Hepatocyte (in vitro differentiated cells): ENCODE data around the gene ZDHHC11B. TPM values are rescaled to one million over a fixed set of nuclear protein-coding genes. Genes with fewer than 3 reads are reported as not detected.

Experiments
- DNase-seq: peaks from one replicate; pipeline ENCODE4 v3.0.0-alpha.2; 2016; ENCODE audit warnings: low spot score
- H2AFZ ChIP-seq: fragments of 200-600 bp; sonication (generic); 2 replicates; pipeline ENCODE4 v1.6.0; 2016; ENCODE audit warnings: antibody characterized with exemption, mild to moderate bottlenecking
- H3K27ac ChIP-seq: fragments of 200-600 bp; sonication (generic); 2 replicates; pipeline ENCODE4 v1.5.1; 2016; ENCODE audit warnings: mild to moderate bottlenecking
- H3K27me3 ChIP-seq: fragments of 200-600 bp; sonication (generic); 2 replicates; pipeline ENCODE4 v1.6.1; 2016
- H3K36me3 ChIP-seq: fragments of 200-600 bp; sonication (generic); replicated peaks from 2 replicates; pipeline ENCODE4 v1.5.1; 2016; ENCODE audit warnings: low read depth; ENCODE audit not compliant: insufficient read depth
- H3K4me1 ChIP-seq: fragments of 200-600 bp; sonication (generic); 2 replicates; pipeline ENCODE4 v1.5.1; 2016; ENCODE audit warnings: mild to moderate bottlenecking, moderate library complexity; ENCODE audit not compliant: insufficient read depth
- H3K4me2 ChIP-seq: fragments of 200-600 bp; sonication (generic); 2 replicates; pipeline ENCODE4 v1.6.0; 2016
- H3K4me3 ChIP-seq: fragments of 200-600 bp; sonication (generic); 2 replicates; pipeline ENCODE4 v1.5.1; 2016; ENCODE audit warnings: mild to moderate bottlenecking
- H3K79me2 ChIP-seq: fragments of 200-600 bp; sonication (generic); 2 replicates; pipeline ENCODE4 v1.6.0; 2017; ENCODE audit warnings: mild to moderate bottlenecking
- H3K9me2 ChIP-seq: fragments of 200-600 bp; sonication (generic); replicated peaks from 2 replicates; pipeline ENCODE4 v1.6.0; 2017; ENCODE audit warnings: mild to moderate bottlenecking; ENCODE audit not compliant: insufficient read depth
- H3K9me3 ChIP-seq: fragments of 200-600 bp; sonication (generic); 2 replicates; pipeline ENCODE4 v1.5.1; 2016; ENCODE audit warnings: low read depth, mild to moderate bottlenecking
- H4K20me1 ChIP-seq: fragments of 200-600 bp; sonication (generic); 2 replicates; pipeline ENCODE4 v1.6.0; 2016; ENCODE audit warnings: mild to moderate bottlenecking; ENCODE audit not compliant: insufficient read depth, poor library complexity, severe bottlenecking
- CTCF ChIP-seq: fragments of 200-600 bp; sonication (generic); IDR thresholded peaks from 2 replicates; pipeline ENCODE4 v1.5.1; 2016; ENCODE audit warnings: antibody characterized with exemption, mild to moderate bottlenecking; ENCODE audit not compliant: poor library complexity
- EZH2 ChIP-seq: fragments of 200-600 bp; sonication (generic); IDR thresholded peaks from 2 replicates; pipeline ENCODE4 v1.6.1; 2016; ENCODE audit warnings: antibody characterized with exemption, mild to moderate bottlenecking, borderline replicate concordance
- EZH2phosphoT487 ChIP-seq: fragments of 200-600 bp; sonication (generic); IDR thresholded peaks from one replicate; pipeline ENCODE4 v1.6.1; 2018; ENCODE audit warnings: antibody characterized with exemption, mild to moderate bottlenecking, low read depth, moderate library complexity; ENCODE audit not compliant: unreplicated experiment, severe bottlenecking
- WGBS: methylation state at CpG from one replicate; pipeline ENCODE4 v1.1.6; 2016; ENCODE audit warnings: low lambda C conversion rate; ENCODE audit errors: missing lambda C conversion rate; 5-methylcytosine and 5-hydroxymethylcytosine counted together
- polyA plus RNA-seq: library from polyadenylated mRNA; unstranded; fragments of >200 nt; fragmentation: Nextera tagmentation; extraction: Ambion mirVana; gene quantifications from 2 replicates; pipeline ENCODE4 v1.2.1, GENCODE V29; 2016
- total RNA-seq: library from RNA; depleted of rRNA; stranded (reverse); fragments of >200 nt; gene quantifications from 2 replicates; pipeline ENCODE4 v1.2.3, GENCODE V29; 2014

The ZDHHC11B gene
- total and polyA plus RNA-seq, 2 experiments from 2014 or later: 0.83 to 1.3 TPM

- WGBS: 99% methylated on average over 53 of the region's 53 CpGs
- Histone ChIP-seq H3K4me3 (no peak overlapping the region), H3K9me2 (no peaks in the 10 kb centered on the region), H2AFZ (no peak overlapping the region), H3K27me3 (no peaks in the 10 kb centered on the region), H4K20me1 (no peaks in the 10 kb centered on the region), H3K4me1 (no peaks in the 10 kb centered on the region), H3K9me3 (no peaks in the 10 kb centered on the region), H3K4me2 (no peak overlapping the region), H3K36me3 (no peaks in the 10 kb centered on the region), H3K79me2 (no peaks in the 10 kb centered on the region), H3K27ac (no peak overlapping the region)
- DNase-seq: no peak
- TF ChIP-seq EZH2phosphoT487 (no peak), CTCF (no peak), EZH2 (no peak)
Measured at GRCh38 chr5:661891-662750, 122.4 kb downstream of the ZDHHC11B start.

GRCh38 chr5:660491-661030, 124.0 kb downstream of the ZDHHC11B start:
- over 99% methylated on average over 11 of the region's 11 CpGs for WGBS
- no peak overlapping the region for H3K27ac ChIP-seq
- H3K79me2 ChIP-seq: no peaks in the 10 kb centered on the region
- no peak overlapping the region for H3K4me3 ChIP-seq
- DNase-seq: no peak
- H3K4me2 ChIP-seq: no peak overlapping the region
- no peaks in the 10 kb centered on the region for H4K20me1 ChIP-seq
- no peaks in the 10 kb centered on the region for H3K9me2 ChIP-seq
- H3K9me3 ChIP-seq: no peaks in the 10 kb centered on the region
- no peaks in the 10 kb centered on the region for H3K36me3 ChIP-seq
- no peaks in the 10 kb centered on the region for H3K4me1 ChIP-seq
- no peak overlapping the region for H2AFZ ChIP-seq
- no peaks in the 10 kb centered on the region for H3K27me3 ChIP-seq
- no peak for TF ChIP-seq CTCF
- TF ChIP-seq EZH2: no peak
- TF ChIP-seq EZH2phosphoT487: no peak

Other genes with a start within 250 kb of the ZDHHC11B start
- gene CEP72, start 172.4 kb downstream of the ZDHHC11B start, total RNA-seq: 3.2 and 7.6 TPM in 2 replicates
- 4.2 and 4.4 TPM in 2 replicates for gene CEP72, start 172.4 kb downstream of the ZDHHC11B start, polyA plus RNA-seq
- 1.6 and 2.0 TPM in 2 replicates for gene TPPP, start 91.4 kb downstream of the ZDHHC11B start, total RNA-seq
- gene TPPP, start 91.4 kb downstream of the ZDHHC11B start, polyA plus RNA-seq: 4.3 and 5.2 TPM in 2 replicates
- 3.0 and 5.8 TPM in 2 replicates for gene ZDHHC11, start 66.3 kb upstream of the ZDHHC11B start, total RNA-seq
- 7.3 and 8.5 TPM in 2 replicates for gene ZDHHC11, start 66.3 kb upstream of the ZDHHC11B start, polyA plus RNA-seq
- 16.5 and 20.3 TPM in 2 replicates for gene BRD9, start 108.1 kb upstream of the ZDHHC11B start, total RNA-seq
- gene BRD9, start 108.1 kb upstream of the ZDHHC11B start, polyA plus RNA-seq: 17.8 and 22.0 TPM in 2 replicates
- gene TRIP13, start 108.2 kb upstream of the ZDHHC11B start, total RNA-seq: 6.5 and 9.4 TPM in 2 replicates
- 8.7 and 9.2 TPM in 2 replicates for gene TRIP13, start 108.2 kb upstream of the ZDHHC11B start, polyA plus RNA-seq
- 1.4 and 2.0 TPM in 2 replicates for gene NKD2, start 224.1 kb upstream of the ZDHHC11B start, total RNA-seq
- gene NKD2, start 224.1 kb upstream of the ZDHHC11B start, polyA plus RNA-seq: 9.1 and 10.1 TPM in 2 replicates